Uterus (tissue), 2 donors: Measurements from ENCODE around the gene ZNF81.
"Not testable (repeated sequence)": the region's sequence is repeated elsewhere in the genome, so short reads cannot be mapped to it uniquely, and the experiment has no call there.

Source experiments
- POLR2A ChIP-seq, 2 donors: fragments of 450-650 bp; IDR thresholded peaks; one replicate each; pipeline ENCODE4 v1.6.1; 2016; ENCODE audit warnings: antibody characterized with exemption in 2 of 2, mild to moderate bottlenecking in 1 of 2, moderate library complexity in 1 of 2
- TF ChIP-seq, protein P1 (sequence below), 4 experiments: fragments of 200-600 bp in 2 of 4; fragments of 450-650 bp in 2 of 4; sonication (generic) in 2 of 4; IDR thresholded peaks; one replicate each; pipeline ENCODE4 v1.5.1; 2016 to 2019; ENCODE audit warnings: antibody characterized with exemption in 4 of 4, mild to moderate bottlenecking in 2 of 4, moderate library complexity in 1 of 4

DNA sequence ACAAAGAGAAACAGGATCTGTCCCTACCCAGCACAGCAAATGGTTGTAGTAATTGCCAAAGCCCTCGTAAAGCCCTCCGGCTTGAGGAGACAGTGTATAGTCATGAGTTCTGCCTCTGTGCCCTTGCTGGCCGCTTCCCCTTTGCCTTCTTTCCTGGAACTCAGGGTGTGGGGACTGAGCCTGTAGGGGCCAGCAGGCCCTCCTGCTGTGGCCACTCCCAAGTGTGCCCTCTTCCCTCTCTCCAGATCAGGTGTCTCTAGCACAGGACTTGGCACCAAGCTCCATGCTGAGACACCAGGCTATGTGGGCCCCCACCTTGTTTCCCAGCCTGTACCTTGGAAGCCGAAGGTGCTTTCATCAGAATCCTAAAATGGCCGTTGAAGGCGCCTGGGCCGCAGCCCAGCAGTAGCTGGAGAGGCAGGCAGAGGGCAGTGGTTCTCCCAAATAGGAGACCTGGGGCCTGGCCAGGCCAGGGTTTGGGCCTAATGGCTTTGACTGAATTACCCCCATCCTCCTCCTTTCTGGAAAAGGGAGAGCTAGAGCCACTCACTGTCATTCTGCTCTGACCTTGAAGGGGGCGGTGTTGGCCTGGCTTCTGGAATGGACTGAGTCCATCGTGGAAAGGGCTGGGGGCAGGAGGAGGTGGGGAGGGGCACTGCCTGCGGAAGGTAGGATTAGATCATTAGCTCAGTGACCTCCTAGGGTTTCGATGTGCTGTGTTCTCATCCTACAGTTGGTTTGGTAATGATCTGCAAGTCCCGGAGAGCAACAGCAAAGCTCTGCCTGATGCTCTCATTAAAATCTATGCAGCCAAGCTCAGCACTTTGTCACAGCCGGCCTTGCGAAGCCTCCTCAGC is 30.1 kb upstream of the ZNF81 start:
- TF ChIP-seq, protein P1, sequence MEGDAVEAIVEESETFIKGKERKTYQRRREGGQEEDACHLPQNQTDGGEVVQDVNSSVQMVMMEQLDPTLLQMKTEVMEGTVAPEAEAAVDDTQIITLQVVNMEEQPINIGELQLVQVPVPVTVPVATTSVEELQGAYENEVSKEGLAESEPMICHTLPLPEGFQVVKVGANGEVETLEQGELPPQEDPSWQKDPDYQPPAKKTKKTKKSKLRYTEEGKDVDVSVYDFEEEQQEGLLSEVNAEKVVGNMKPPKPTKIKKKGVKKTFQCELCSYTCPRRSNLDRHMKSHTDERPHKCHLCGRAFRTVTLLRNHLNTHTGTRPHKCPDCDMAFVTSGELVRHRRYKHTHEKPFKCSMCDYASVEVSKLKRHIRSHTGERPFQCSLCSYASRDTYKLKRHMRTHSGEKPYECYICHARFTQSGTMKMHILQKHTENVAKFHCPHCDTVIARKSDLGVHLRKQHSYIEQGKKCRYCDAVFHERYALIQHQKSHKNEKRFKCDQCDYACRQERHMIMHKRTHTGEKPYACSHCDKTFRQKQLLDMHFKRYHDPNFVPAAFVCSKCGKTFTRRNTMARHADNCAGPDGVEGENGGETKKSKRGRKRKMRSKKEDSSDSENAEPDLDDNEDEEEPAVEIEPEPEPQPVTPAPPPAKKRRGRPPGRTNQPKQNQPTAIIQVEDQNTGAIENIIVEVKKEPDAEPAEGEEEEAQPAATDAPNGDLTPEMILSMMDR (IDR thresholded peaks at IDR 0.05) = not testable (repeated sequence)
- TF ChIP-seq POLR2A (IDR thresholded peaks at IDR 0.05) = not testable (repeated sequence)
